ENCODE measurements around the gene CERS3. TPM values are rescaled to one million over a fixed set of nuclear protein-coding genes. Genes with fewer than 3 reads are reported as not detected.

Gene CERS3
- total and polyA plus RNA-seq, 10 of the 15 experiments (the other 5 are each of a cell fraction or from before 2014, with no cell fraction given): not detected

DNA sequence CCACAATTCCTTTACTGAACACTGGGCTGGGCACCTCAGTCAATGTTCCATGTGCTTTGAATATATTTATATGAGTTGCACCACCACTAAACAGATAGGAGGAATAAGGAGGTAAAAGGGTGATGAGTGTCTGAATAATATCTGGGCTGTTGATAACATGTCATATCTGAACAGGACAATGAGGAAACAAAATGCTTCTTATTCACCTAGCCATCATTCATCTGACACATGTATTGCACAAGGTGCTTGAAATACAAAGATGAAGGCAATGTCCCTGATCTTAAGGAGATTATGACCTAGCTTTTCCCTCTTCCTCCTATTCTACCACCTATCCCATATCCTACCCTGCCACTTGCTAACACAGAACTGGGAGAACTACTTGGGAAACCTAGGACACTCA is 8.0 kb upstream of the CERS3 start:
- Histone ChIP-seq H3K4me1 (ENCODE audit: control insufficient read depth, insufficient read depth, low read length) (no peaks in the 10 kb centered on the region), H4K20me1 (ENCODE audit: control insufficient read depth, insufficient read depth) (no peaks in the 10 kb centered on the region), H3K79me2 (ENCODE audit: control insufficient read depth, insufficient read depth, low read length) (no peaks in the 10 kb centered on the region), H3K9me3 (replicated peaks; ENCODE audit: control insufficient read depth, insufficient read depth, low read length) (no peaks in the 10 kb centered on the region; the same call in 2 of the 3 replicates), H3K9ac (ENCODE audit: control insufficient read depth, insufficient read depth, low read length) (no peak overlapping the region), H3K27me3 (replicated peaks in 1 of 2; ENCODE audit: control insufficient read depth in 2 of 2, insufficient read depth in 2 of 2, low read length in 1 of 2) (no peaks in the 10 kb centered on the region), H3K27ac (ENCODE audit: control insufficient read depth, insufficient read depth) (no peak overlapping the region), H3K36me3 (ENCODE audit: control insufficient read depth in 2 of 2, insufficient read depth in 2 of 2, low read length in 1 of 2) (no peaks in the 10 kb centered on the region), H3K4me3 (no peak overlapping the region), H3K4me2 (ENCODE audit: control insufficient read depth, insufficient read depth) (no peak overlapping the region), H2AFZ (ENCODE audit: control insufficient read depth, low read depth, low read length) (no peak overlapping the region)
- ChIA-PET CTCF (interaction anchor here (1.0 kb wide), 1 partner anchor 336 kb away, joined by 4 read pairs; no protein-coding TSS in a partner anchor), SMC1A (ENCODE audit: uncharacterized antibody, unreplicated experiment) (interaction anchor here (1.3 kb wide), 1 partner anchor 36 kb away, joined by 4 read pairs; no protein-coding TSS in a partner anchor), POLR2A (no interaction called here), RAD21 (ENCODE audit: unreplicated experiment) (no interaction called here)
- no peak for FAIRE-seq
- TF ChIP-seq CBX5 (IDR thresholded peaks at IDR 0.05; ENCODE audit: low read depth): no peak
- no peak for TF ChIP-seq ZZZ3 (IDR thresholded peaks at IDR 0.05; ENCODE audit: control insufficient read depth, insufficient read length, low read depth)
- no peak for TF ChIP-seq RBBP5 (conservative IDR thresholded peaks at IDR 0.05)
- no peak for TF ChIP-seq PRDM15 (CRISPR knock-in tag; IDR thresholded peaks at IDR 0.05)
- no peak for TF ChIP-seq RFX5 (IDR thresholded peaks at IDR 0.05; ENCODE audit: low read depth, low read length)
- TF ChIP-seq NFYA (IDR thresholded peaks at IDR 0.05; ENCODE audit: borderline replicate concordance, low read depth, low read length): no peak
- intact Hi-C loops (cut with micrococcal nuclease; ENCODE audit: unreplicated experiment): no loop called here
- in situ Hi-C loops (cut with MboI): no loop called here
- ATAC-seq: no peak
- BruUV-seq (replicated peaks): no TSS peak
- no peak for DNase-seq (ENCODE audit: low read depth, low spot score)
